GM18867 (cell line): ENCODE measurements around the gene SASH3.

Experiments used
- ATAC-seq: cut with Tn5 transposase; IDR thresholded peaks from one replicate; pipeline ENCODE4 v1.9.1; 2021; ENCODE audit warnings: mild to moderate bottlenecking, moderate library complexity; ENCODE audit not compliant: unreplicated experiment

Gene SASH3

GRCh38 chrX:129755779-129756650 lies 23.7 kb upstream of the SASH3 start:
- no peak for ATAC-seq

DNA sequence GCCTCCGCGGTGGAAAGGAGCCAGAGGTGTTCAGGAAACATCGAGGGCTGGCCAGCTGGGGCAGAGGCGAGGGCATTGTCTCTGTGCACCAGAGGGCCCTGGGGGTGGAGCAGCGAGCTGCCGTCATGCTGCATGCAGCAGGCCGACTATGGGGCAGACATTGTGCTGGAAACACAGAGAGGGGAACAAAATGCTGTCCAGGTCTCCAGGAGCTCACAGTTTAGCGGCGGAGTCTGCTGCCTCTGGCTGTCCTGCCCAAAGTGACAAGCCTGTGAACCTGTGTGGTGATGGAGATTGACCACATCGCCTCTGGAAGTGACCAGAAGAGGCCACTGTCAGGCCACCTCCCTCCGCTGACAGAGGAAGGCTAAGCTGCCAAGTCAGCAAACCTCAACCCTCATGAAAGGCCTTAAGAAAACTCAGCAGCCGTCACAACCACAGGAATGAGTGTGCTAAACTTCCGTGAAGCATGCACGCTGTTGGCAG lies 20.1 kb upstream of the SASH3 start:
- ATAC-seq: no peak

GRCh38 chrX:129760155-129760554 lies 19.6 kb upstream of the SASH3 start:
- no peak for ATAC-seq

- ATAC-seq: no peak
These were observed 18.8 kb upstream of the SASH3 start for GRCh38 chrX:129760981-129761380.

- no peak for ATAC-seq
These were observed 18.2 kb upstream of the SASH3 start for GRCh38 chrX:129761596-129761995.

GRCh38 chrX:129762448-129762847 lies 17.3 kb upstream of the SASH3 start:
- ATAC-seq: no peak

- ATAC-seq: no peak
These were observed 16.1 kb upstream of the SASH3 start for GRCh38 chrX:129763666-129764065.

GRCh38 chrX:129768186-129768585 lies 11.6 kb upstream of the SASH3 start:
- ATAC-seq: no peak

DNA sequence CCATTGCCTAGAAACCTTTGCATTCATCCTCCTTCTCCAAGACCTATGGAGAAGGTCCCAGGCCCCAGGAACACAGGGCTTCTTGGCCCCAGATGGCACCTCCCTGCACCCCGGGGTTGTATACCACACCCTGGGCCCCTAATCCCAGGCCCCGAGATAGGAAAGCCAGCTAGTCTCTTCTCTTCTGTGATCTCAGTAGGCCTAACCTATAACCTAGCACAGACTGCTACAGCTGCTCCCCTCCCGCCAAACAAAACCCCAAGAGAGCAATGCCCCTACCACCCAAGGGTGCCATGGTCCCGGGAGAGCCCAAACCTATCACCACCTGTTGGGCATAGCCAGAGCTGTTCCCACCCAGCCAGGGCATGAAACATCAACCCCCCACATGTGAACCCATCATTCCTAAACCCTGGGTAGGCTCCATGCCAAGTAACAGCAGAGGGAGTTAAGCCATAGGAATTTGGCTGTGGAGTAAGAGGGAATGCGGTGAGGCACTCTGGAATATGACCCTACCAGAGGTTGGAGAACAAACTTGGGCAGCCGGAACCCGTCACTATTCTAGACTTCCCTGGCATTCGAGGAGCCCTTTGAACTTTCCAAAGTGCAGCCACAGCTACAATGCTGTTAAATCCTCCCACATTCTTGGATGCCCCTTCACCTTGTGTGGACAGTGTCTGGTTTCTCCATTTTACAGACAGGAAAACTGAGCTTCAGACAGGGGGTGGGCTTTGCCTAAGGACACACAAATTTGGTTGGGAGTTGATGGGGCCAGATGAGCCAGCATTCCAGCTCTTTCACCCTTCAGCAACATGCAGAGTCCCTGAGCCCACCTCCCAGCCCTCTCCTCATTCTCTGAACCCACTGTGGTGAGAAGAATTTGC lies 10.9 kb upstream of the SASH3 start:
- ATAC-seq: no peak

GRCh38 chrX:129769467-129770154 lies 10.1 kb upstream of the SASH3 start:
- peak; percentile 49 for ATAC-seq

DNA sequence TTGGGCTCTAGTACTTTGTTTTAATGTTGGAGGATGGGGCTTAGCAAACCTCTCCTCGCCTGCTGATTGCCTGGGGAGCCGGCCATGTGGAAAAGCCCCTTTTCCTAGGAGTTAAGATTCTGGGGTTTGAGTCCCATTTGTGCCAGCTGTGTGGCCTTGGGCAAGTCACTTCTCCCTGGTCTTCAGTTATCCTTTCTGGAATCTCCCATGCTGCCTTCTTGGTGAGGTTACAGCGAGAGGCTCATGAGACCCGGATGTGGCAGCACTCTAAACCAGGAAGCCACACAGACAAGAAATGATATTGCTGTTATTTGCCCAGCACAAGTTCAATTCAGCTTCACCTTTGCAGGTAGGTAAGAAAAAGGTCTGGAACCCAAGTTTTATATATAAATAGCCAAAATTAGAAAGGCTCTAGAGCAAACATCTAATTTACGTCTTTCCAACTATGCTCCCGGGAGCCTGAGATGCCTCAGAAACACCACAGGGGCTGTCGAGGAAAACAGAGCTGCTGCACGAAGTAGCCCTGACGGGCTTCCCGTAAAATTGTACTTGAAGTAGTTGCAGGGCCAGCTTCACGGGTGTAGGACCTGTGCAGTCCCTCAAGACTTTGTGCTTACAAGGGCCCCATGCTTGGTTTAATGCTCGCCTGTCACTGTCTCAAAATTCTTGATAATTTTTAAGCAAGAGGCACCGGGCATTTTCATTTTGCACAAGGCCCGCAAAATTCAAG lies 8.3 kb upstream of the SASH3 start:
- ATAC-seq: no peak

- peak; percentile 64 for ATAC-seq
These were observed 6.8 kb upstream of the SASH3 start for GRCh38 chrX:129772796-129773431.

DNA sequence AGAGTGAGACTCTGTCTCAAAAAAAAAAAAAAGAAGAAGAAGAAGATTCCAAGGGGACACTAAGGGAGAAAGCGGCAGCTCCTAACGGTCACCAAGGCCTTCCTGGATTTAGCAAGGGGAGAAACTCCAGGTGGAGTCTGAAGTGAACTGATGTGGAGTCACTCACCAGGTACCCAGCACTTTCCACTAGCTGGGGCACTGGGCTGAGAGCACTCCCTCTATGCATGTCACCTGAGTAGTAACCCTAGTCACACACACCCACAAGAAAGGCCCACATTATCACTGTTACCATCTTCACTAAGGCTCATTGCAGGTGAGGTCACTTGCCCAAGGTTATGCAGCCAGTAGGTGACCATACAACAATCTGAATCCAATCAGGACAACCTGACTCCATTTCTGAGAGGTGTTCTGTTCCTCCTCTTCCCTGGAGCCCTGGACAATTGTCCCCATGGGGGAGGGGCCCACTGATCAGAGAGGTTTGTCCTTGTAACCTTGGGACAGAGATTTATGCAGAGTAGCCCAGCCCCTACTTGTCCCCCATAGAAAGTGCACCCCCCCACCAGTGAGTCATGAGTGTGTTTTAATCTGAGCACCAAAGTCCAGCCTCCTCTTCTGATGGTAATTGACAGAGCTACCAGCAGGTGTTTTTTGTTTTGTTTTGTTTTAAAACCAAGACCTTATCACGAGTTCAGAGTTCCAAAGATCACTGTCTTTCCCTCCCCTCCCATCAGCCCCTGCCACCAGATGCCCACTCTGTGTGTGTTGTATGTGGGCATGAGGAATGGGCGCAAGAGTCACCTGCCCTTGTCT lies 5.9 kb upstream of the SASH3 start:
- ATAC-seq: no peak

DNA sequence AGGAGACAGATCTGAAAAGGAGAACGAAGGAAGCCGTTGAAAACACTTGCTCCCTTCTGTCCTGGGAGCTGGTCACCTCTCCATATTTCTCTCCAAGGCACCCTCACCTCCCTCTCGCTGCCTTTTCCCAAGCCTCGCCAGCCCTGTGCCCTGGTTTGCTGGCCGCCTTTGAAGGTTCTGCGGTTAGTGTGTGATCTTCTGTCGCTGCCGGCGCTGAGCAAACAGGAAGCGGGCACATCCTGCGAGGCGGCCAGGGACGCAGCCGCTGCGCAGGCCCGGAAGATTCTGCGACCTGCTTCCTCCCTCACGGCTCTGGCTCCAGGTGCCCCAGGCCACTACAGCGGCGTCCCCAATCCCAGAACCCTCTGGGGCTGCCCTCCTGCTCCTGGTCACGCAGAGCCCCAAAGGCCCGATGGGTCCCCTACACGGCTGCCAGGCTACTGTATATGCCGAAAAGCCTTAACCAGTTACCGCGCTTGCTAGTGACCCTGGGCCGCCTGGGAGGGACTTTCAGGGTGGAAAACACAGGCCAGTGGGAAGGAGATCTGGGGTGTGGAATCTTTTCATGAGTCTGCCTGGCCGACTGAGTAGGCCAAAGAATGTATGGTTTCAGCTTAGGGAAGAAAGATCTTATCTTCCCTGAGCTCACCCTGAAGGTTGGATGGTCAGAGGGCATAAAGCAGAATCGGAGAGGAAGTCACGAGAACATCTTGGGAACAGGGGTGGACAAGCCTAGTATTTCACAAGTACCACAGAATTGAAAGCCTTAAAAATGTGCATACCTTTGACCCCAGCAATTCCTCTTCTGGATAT lies 2.3 kb upstream of the SASH3 start:
- peak; percentile 37 for ATAC-seq

- ATAC-seq: no peak
These were observed 570 bp upstream of the SASH3 start for GRCh38 chrX:129779086-129779672.

DNA sequence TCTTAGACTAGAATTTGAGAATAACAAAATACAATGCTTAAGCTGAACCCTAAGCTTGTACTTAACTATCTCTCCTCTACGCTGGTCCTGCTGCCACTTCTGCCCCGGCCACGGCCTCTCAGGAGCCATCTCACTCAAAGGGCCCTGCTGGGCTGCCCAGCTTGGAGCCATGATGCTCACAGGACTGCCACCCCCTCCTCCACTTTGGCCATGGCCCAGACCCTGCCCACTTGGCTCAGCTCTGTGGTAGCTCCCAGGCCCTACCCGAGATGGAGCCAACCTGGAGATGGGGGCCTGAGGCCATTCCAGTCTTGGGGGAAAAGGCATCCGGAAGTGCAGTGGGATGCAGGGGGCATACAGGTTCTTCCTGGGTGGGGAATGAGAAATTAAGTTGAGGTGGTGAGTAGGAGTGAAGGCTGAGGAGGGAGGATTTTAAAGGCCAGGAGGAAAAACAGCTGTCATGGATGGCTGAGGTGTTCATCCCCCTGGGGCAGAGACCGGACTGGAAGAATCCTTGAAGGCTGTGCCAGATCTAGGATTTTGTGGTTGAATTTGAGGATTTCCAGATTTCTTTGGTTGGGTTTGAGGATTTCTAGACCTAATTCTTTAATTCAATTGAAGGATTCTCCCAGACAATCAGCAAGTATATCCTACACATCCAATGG lies 824 bp downstream of the SASH3 start:
- no peak for ATAC-seq

DNA sequence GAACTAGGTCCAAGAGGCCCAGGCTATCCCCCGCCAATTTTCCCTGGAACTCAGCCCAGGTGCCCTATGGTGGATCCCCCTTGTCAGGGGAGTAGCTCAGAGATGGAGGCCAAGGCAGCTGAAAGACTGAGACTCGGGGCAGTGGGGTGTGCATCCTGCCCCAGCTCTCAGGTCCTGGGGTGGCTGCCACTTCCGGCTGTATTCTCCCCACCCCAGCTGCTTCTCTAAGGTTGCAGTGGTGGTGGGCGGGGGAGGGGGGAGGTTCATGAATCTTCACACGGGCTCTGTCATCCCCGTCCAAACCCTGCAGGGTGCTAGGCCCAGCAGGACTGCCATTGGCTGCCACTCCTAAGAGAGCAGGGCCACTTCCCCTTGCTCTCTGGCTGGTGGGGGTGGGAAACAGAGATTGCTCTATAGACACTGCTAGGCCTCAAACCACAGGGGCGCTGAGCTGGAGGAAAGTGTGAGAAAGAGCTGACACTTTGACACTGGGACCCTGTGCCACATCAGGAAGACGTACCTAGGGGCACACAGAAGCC lies 1.5 kb downstream of the SASH3 start:
- ATAC-seq: peak; percentile 71
